ENCODE results near the gene ACTR5. TPM values are rescaled to one million over a fixed set of nuclear protein-coding genes. Genes with fewer than 3 reads are reported as not detected.

Gene ACTR5
- total RNA-seq, 1 experiment from 2014 or later: 9.8 TPM

DNA sequence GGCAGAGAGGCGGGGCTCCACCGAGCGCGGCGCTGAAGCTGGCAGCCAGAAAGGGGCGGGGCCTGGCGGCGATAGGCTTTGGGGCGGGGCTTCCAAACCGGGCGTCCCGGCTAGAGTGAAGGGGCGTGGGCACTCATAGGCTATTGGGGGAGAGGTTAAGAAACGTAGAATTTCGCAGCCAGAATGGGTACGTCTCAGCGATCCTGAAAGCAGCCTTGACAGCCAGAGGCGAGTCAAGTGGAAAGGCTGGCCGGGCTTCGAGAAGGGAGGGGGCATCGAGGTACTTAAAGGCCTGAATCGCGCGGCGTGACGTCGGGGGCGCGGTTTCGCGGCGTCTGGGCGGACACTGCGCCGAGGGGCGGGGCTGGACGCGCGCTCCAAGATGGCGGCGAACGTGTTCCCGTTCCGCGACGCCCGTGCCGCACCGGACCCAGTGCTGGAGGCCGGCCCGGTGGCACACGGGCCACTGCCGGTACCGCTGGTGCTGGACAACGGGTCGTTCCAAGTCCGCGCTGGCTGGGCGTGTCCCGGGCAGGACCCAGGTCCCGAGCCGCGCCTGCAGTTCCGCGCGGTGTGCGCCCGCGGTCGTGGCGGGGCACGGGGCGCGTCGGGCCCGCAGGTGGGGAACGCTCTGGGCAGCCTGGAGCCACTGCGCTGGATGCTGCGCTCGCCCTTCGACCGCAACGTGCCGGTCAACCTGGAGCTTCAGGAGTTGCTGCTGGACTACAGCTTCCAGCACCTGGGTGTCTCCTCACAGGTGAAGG, at the start of gene ACTR5 (continued):
- TF ChIP-seq, protein P1, sequence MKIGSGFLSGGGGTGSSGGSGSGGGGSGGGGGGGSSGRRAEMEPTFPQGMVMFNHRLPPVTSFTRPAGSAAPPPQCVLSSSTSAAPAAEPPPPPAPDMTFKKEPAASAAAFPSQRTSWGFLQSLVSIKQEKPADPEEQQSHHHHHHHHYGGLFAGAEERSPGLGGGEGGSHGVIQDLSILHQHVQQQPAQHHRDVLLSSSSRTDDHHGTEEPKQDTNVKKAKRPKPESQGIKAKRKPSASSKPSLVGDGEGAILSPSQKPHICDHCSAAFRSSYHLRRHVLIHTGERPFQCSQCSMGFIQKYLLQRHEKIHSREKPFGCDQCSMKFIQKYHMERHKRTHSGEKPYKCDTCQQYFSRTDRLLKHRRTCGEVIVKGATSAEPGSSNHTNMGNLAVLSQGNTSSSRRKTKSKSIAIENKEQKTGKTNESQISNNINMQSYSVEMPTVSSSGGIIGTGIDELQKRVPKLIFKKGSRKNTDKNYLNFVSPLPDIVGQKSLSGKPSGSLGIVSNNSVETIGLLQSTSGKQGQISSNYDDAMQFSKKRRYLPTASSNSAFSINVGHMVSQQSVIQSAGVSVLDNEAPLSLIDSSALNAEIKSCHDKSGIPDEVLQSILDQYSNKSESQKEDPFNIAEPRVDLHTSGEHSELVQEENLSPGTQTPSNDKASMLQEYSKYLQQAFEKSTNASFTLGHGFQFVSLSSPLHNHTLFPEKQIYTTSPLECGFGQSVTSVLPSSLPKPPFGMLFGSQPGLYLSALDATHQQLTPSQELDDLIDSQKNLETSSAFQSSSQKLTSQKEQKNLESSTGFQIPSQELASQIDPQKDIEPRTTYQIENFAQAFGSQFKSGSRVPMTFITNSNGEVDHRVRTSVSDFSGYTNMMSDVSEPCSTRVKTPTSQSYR (CRISPR knock-in tag; IDR thresholded peaks at IDR 0.05): 0 out of 2 replicates have a peak, but pooled peaks have one; percentile 14
- TF ChIP-seq CREB1 (CRISPR knock-in tag; IDR thresholded peaks at IDR 0.05) (no peak), NR1H2 (CRISPR knock-in tag; IDR thresholded peaks at IDR 0.05) (no peak), ZNF423 (CRISPR knock-in tag; IDR thresholded peaks at IDR 0.05) (no peak), SMAD4 (CRISPR knock-in tag; IDR thresholded peaks at IDR 0.05) (no peak), CREM (CRISPR knock-in tag; IDR thresholded peaks at IDR 0.05) (no peak; the same call in 1 of the 2 replicates), TCF7 (CRISPR knock-in tag; IDR thresholded peaks at IDR 0.05; ENCODE audit: low read depth) (peak; percentile 84; the same call in 1 of the 2 replicates), NFATC4 (CRISPR knock-in tag; IDR thresholded peaks at IDR 0.05) (no peak), NFYB (CRISPR knock-in tag; conservative IDR thresholded peaks at IDR 0.05; ENCODE audit: low read depth) (0 out of 2 replicates have a peak, but pooled peaks have one; percentile 19), NFE2L1 (CRISPR knock-in tag; IDR thresholded peaks at IDR 0.05) (peak; percentile 67; the same call in 1 of the 2 replicates), ESRRA (CRISPR knock-in tag; IDR thresholded peaks at IDR 0.05; ENCODE audit: borderline replicate concordance) (no peak; the same call in 1 of the 2 replicates), CBFB (CRISPR knock-in tag; IDR thresholded peaks at IDR 0.05; ENCODE audit: low read depth) (peak; percentile 92), KAT7 (CRISPR knock-in tag; IDR thresholded peaks at IDR 0.05; ENCODE audit: borderline replicate concordance) (peak; percentile 53; the same call in 1 of the 2 replicates), FOXK1 (CRISPR knock-in tag; IDR thresholded peaks at IDR 0.05) (peak; percentile 78; the same call in 1 of the 2 replicates), ZNF416 (CRISPR knock-in tag; IDR thresholded peaks at IDR 0.05) (no peak), SOX15 (CRISPR knock-in tag; IDR thresholded peaks at IDR 0.05) (no peak), ZNF263 (CRISPR knock-in tag; IDR thresholded peaks at IDR 0.05; ENCODE audit: low read depth) (no peak), GTF2I (CRISPR knock-in tag; conservative IDR thresholded peaks at IDR 0.05) (no peak), NR2C2 (CRISPR knock-in tag; IDR thresholded peaks at IDR 0.05) (0 out of 2 replicates have a peak, but pooled peaks have one; percentile 24), IRF2 (CRISPR knock-in tag; IDR thresholded peaks at IDR 0.05; ENCODE audit: borderline replicate concordance, low read depth) (no peak), JUN (CRISPR knock-in tag; IDR thresholded peaks at IDR 0.05) (no peak; the same call in 1 of the 2 replicates)
- TF ChIP-seq, protein P2, sequence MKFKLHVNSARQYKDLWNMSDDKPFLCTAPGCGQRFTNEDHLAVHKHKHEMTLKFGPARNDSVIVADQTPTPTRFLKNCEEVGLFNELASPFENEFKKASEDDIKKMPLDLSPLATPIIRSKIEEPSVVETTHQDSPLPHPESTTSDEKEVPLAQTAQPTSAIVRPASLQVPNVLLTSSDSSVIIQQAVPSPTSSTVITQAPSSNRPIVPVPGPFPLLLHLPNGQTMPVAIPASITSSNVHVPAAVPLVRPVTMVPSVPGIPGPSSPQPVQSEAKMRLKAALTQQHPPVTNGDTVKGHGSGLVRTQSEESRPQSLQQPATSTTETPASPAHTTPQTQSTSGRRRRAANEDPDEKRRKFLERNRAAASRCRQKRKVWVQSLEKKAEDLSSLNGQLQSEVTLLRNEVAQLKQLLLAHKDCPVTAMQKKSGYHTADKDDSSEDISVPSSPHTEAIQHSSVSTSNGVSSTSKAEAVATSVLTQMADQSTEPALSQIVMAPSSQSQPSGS (CRISPR knock-in tag; IDR thresholded peaks at IDR 0.05; ENCODE audit: borderline replicate concordance, low read depth): no peak
- TF ChIP-seq, protein P3, sequence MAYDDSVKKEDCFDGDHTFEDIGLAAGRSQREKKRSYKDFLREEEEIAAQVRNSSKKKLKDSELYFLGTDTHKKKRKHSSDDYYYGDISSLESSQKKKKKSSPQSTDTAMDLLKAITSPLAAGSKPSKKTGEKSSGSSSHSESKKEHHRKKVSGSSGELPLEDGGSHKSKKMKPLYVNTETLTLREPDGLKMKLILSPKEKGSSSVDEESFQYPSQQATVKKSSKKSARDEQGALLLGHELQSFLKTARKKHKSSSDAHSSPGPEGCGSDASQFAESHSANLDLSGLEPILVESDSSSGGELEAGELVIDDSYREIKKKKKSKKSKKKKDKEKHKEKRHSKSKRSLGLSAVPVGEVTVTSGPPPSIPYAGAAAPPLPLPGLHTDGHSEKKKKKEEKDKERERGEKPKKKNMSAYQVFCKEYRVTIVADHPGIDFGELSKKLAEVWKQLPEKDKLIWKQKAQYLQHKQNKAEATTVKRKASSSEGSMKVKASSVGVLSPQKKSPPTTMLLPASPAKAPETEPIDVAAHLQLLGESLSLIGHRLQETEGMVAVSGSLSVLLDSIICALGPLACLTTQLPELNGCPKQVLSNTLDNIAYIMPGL (CRISPR knock-in tag; IDR thresholded peaks at IDR 0.05): peak; percentile 77
- TF ChIP-seq, protein P4, sequence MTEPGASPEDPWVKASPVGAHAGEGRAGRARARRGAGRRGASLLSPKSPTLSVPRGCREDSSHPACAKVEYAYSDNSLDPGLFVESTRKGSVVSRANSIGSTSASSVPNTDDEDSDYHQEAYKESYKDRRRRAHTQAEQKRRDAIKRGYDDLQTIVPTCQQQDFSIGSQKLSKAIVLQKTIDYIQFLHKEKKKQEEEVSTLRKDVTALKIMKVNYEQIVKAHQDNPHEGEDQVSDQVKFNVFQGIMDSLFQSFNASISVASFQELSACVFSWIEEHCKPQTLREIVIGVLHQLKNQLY (CRISPR knock-in tag; IDR thresholded peaks at IDR 0.05): no peak
- TF ChIP-seq, protein P5, sequence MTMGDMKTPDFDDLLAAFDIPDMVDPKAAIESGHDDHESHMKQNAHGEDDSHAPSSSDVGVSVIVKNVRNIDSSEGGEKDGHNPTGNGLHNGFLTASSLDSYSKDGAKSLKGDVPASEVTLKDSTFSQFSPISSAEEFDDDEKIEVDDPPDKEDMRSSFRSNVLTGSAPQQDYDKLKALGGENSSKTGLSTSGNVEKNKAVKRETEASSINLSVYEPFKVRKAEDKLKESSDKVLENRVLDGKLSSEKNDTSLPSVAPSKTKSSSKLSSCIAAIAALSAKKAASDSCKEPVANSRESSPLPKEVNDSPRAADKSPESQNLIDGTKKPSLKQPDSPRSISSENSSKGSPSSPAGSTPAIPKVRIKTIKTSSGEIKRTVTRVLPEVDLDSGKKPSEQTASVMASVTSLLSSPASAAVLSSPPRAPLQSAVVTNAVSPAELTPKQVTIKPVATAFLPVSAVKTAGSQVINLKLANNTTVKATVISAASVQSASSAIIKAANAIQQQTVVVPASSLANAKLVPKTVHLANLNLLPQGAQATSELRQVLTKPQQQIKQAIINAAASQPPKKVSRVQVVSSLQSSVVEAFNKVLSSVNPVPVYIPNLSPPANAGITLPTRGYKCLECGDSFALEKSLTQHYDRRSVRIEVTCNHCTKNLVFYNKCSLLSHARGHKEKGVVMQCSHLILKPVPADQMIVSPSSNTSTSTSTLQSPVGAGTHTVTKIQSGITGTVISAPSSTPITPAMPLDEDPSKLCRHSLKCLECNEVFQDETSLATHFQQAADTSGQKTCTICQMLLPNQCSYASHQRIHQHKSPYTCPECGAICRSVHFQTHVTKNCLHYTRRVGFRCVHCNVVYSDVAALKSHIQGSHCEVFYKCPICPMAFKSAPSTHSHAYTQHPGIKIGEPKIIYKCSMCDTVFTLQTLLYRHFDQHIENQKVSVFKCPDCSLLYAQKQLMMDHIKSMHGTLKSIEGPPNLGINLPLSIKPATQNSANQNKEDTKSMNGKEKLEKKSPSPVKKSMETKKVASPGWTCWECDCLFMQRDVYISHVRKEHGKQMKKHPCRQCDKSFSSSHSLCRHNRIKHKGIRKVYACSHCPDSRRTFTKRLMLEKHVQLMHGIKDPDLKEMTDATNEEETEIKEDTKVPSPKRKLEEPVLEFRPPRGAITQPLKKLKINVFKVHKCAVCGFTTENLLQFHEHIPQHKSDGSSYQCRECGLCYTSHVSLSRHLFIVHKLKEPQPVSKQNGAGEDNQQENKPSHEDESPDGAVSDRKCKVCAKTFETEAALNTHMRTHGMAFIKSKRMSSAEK (CRISPR knock-in tag; IDR thresholded peaks at IDR 0.05; ENCODE audit: borderline replicate concordance): no peak
- TF ChIP-seq, protein P6, sequence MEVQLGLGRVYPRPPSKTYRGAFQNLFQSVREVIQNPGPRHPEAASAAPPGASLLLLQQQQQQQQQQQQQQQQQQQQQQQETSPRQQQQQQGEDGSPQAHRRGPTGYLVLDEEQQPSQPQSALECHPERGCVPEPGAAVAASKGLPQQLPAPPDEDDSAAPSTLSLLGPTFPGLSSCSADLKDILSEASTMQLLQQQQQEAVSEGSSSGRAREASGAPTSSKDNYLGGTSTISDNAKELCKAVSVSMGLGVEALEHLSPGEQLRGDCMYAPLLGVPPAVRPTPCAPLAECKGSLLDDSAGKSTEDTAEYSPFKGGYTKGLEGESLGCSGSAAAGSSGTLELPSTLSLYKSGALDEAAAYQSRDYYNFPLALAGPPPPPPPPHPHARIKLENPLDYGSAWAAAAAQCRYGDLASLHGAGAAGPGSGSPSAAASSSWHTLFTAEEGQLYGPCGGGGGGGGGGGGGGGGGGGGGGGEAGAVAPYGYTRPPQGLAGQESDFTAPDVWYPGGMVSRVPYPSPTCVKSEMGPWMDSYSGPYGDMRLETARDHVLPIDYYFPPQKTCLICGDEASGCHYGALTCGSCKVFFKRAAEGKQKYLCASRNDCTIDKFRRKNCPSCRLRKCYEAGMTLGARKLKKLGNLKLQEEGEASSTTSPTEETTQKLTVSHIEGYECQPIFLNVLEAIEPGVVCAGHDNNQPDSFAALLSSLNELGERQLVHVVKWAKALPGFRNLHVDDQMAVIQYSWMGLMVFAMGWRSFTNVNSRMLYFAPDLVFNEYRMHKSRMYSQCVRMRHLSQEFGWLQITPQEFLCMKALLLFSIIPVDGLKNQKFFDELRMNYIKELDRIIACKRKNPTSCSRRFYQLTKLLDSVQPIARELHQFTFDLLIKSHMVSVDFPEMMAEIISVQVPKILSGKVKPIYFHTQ (CRISPR knock-in tag; IDR thresholded peaks at IDR 0.05): no peak
